Central memory CD8-positive, alpha-beta T cell (primary cell): ENCODE measurements around the gene SPATA2.

Experiments
- ATAC-seq: fragments of 150-1000 bp; cut with Tn5 transposase; replicated peaks from 2 replicates; pipeline ENCODE4 v1.10.0; 2022; ENCODE audit warnings: mild to moderate bottlenecking, moderate FRiP score, moderate number of reproducible peaks; ENCODE audit not compliant: poor library complexity, severe bottlenecking; ENCODE audit errors: extremely low read depth
- DNase-seq, 2 donors: peaks; one replicate each; pipeline ENCODE4 v3.0.0; 2021; ENCODE audit warnings: low spot score in 2 of 2
- H3K27ac Mint-ChIP-seq: one replicate; pipeline ENCODE4 v1.8.0; 2022; ENCODE audit warnings: low read depth, mild to moderate bottlenecking, moderate library complexity, mixed read lengths
- H3K27me3 Mint-ChIP-seq: one replicate; pipeline ENCODE4 v1.8.0; 2022; ENCODE audit warnings: mixed read lengths
- H3K36me3 Mint-ChIP-seq: one replicate; pipeline ENCODE4 v1.8.0; 2022; ENCODE audit warnings: mild to moderate bottlenecking, moderate library complexity, mixed read lengths; ENCODE audit not compliant: insufficient read depth
- H3K4me1 Mint-ChIP-seq: one replicate; pipeline ENCODE4 v1.8.0; 2022; ENCODE audit warnings: mixed read lengths
- H3K4me3 Mint-ChIP-seq: one replicate; pipeline ENCODE4 v1.8.0; 2022; ENCODE audit warnings: mild to moderate bottlenecking, moderate library complexity, mixed read lengths
- H3K9me3 Mint-ChIP-seq: one replicate; pipeline ENCODE4 v1.8.0; 2022; ENCODE audit warnings: mixed read lengths

The SPATA2 gene

DNA sequence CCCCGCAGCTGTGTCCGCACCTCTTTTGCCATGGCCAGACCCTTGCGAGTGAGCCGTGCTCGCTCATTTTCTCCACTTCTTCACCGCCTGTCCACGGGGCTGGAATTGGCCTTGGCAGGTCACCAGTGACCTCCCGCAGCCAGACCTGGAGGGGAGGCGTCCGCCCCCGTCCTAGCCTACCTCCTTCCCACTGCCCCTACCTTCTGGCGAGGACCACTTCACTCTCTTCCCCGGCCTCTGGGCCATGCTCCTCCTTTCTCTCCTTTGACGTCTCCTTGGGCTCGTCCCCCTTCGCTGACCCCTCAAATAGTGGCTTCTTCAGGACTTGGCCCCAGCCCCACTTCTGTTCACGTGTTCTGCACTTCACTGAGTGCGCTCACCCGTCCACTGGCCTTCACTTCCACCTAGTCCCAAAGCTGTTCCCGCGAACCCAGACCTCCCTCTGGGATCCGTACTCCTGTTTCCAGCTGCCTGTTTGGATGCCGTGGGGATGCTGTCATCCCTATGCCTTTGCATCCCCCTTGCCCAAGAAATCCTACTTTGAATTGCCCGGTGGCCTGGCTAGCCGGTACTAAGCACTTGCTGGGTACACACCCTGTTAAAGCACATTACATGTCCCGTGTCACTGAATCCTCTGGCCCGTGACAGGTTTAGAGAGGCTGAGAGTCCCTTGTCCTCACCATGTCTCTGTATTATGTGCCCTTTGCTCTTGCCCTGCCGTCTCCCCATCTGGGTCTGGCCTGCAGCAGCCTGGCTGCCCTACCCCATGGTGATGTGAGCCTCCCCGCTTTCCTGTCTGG lies 33.0 kb downstream of the SPATA2 start:
- DNase-seq (no peak), ATAC-seq (no peak)
- H3K36me3 Mint-ChIP-seq, result peaks cover 41% of the 10 kb centered on the region
- H3K27ac Mint-ChIP-seq, result no peak overlapping the region
- H3K4me3 Mint-ChIP-seq, result no peak overlapping the region
- H3K4me1 Mint-ChIP-seq, result no peaks in the 10 kb centered on the region
- H3K9me3 Mint-ChIP-seq, result no peaks in the 10 kb centered on the region
- H3K27me3 Mint-ChIP-seq, result no peaks in the 10 kb centered on the region

DNA sequence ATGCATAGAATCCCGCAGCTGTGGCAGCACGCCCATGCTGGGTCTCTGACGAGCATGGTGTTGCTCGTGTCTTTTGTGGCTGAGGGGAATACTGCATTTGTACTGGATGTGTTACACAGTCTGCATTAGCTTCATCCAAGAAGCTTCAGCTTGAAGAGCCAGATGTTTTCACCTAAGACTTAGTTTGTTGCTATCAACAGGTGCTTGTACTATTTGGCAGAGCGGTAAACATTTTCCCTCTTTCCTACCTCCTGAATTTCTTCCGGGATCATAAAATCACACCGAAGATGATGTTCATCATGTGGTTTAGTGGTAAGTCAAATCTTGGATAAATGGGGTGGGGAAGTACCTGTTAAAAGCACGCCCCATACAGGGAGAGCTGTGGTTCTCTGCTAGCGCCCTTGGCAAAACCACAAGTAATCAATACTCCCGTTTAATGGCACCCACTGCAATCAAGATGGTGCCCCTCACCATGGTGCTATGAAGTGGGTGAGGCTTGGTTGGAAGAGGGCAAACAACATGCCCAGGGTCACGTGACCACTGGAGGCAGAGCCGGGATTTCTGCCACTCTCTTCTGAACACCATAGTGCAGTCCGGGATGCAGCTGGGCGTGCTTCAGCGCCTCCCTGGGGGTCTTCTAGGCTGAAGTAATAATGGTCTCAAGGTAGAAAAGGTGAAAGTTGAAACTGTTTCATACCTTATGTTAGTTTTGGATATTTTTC lies 34.4 kb downstream of the SPATA2 start:
- no peaks in the 10 kb centered on the region for H3K27me3 Mint-ChIP-seq
- peaks cover 33% of the 10 kb centered on the region for H3K36me3 Mint-ChIP-seq
- no peak overlapping the region for H3K4me3 Mint-ChIP-seq
- DNase-seq, result no peak
- no peak for ATAC-seq
- no peaks in the 10 kb centered on the region for H3K9me3 Mint-ChIP-seq
- no peak overlapping the region for H3K27ac Mint-ChIP-seq
- H3K4me1 Mint-ChIP-seq, result no peaks in the 10 kb centered on the region

GRCh38 chr20:49880177-49880576 lies 35.2 kb downstream of the SPATA2 start:
- DNase-seq, result no peak
- H3K36me3 Mint-ChIP-seq, result peaks cover 34% of the 10 kb centered on the region
- H3K4me3 Mint-ChIP-seq, result no peak overlapping the region
- H3K4me1 Mint-ChIP-seq, result no peaks in the 10 kb centered on the region
- H3K27ac Mint-ChIP-seq, result no peak overlapping the region
- ATAC-seq, result no peak
- no peaks in the 10 kb centered on the region for H3K27me3 Mint-ChIP-seq
- H3K9me3 Mint-ChIP-seq, result no peaks in the 10 kb centered on the region

DNA sequence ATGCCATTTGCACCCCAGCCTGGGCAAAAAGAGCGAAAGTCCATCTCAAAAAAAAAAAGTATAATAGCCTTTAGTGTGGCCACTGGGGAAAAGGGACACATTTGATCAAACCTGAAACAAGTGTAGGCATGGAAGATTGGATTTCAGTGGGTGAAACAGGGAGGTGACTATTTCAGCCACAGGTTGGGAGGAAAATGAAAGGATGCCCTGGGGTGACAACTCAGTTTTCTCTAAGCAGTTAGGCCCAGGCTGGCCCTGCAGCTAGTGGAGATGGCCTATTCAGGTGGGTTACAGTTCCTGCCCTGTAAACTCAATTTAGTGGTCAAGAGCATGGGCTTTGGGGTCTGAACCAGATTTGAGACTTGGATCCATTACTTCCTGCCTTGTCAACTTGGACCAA lies 36.4 kb downstream of the SPATA2 start:
- Mint-ChIP-seq H3K4me3 (no peak overlapping the region), H3K27ac (peak overlapping the region; percentile 35), H3K27me3 (no peaks in the 10 kb centered on the region), H3K36me3 (peaks cover 37% of the 10 kb centered on the region), H3K9me3 (no peaks in the 10 kb centered on the region), H3K4me1 (no peaks in the 10 kb centered on the region)
- ATAC-seq, result no peak
- no peak for DNase-seq

DNA sequence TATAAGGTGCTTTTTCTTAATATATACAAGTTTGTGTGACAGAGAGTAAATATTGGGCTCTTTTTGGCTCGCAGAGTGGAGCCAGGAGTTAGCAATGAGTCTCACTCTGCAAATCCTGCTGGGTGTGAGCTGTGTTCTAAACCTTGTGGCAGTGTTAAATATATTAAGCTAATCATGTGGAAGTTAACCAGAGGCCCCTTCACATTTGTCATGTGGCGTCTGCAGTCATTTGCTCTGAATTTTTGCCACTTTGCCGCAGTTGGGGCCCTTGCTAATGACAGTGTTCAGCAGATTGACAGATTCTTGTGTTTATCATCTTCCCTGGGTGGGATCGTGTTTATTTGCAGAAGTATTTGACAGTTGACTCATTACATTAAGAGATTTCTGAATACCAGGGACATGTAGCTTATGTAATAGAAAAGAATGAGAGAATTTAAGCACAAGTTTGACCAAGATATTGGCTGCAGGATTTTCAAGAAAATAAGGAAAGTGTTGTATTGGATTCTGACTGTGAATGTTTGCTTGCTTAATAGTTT lies 37.9 kb downstream of the SPATA2 start:
- no peaks in the 10 kb centered on the region for H3K4me1 Mint-ChIP-seq
- no peak overlapping the region for H3K27ac Mint-ChIP-seq
- H3K9me3 Mint-ChIP-seq, result no peaks in the 10 kb centered on the region
- ATAC-seq (no peak), DNase-seq (no peak)
- H3K36me3 Mint-ChIP-seq, result peaks cover 36% of the 10 kb centered on the region
- H3K4me3 Mint-ChIP-seq, result no peak overlapping the region
- H3K27me3 Mint-ChIP-seq, result no peaks in the 10 kb centered on the region

GRCh38 chr20:49874696-49875095 lies 40.6 kb downstream of the SPATA2 start:
- DNase-seq, result no peak
- Mint-ChIP-seq H3K27ac (peak overlapping the region; percentile 75), H3K36me3 (peaks cover 35% of the 10 kb centered on the region), H3K4me1 (no peaks in the 10 kb centered on the region), H3K9me3 (no peaks in the 10 kb centered on the region), H3K27me3 (no peaks in the 10 kb centered on the region), H3K4me3 (no peak overlapping the region)
- ATAC-seq, result no peak

GRCh38 chr20:49872056-49872455 lies 43.3 kb downstream of the SPATA2 start:
- no peaks in the 10 kb centered on the region for H3K27me3 Mint-ChIP-seq
- no peaks in the 10 kb centered on the region for H3K9me3 Mint-ChIP-seq
- peaks cover 4% of the 10 kb centered on the region for H3K4me1 Mint-ChIP-seq
- H3K36me3 Mint-ChIP-seq, result peaks cover 33% of the 10 kb centered on the region
- H3K4me3 Mint-ChIP-seq, result no peak overlapping the region
- no peak for DNase-seq
- no peak overlapping the region for H3K27ac Mint-ChIP-seq
- no peak for ATAC-seq

- H3K27me3 Mint-ChIP-seq, result no peaks in the 10 kb centered on the region
- ATAC-seq, result no peak
- no peaks in the 10 kb centered on the region for H3K9me3 Mint-ChIP-seq
- H3K36me3 Mint-ChIP-seq, result peaks cover 30% of the 10 kb centered on the region
- no peak overlapping the region for H3K27ac Mint-ChIP-seq
- H3K4me3 Mint-ChIP-seq, result no peak overlapping the region
- peaks cover 4% of the 10 kb centered on the region for H3K4me1 Mint-ChIP-seq
- DNase-seq, result no peak
These were observed 43.9 kb downstream of the SPATA2 start for GRCh38 chr20:49871391-49871948.

DNA sequence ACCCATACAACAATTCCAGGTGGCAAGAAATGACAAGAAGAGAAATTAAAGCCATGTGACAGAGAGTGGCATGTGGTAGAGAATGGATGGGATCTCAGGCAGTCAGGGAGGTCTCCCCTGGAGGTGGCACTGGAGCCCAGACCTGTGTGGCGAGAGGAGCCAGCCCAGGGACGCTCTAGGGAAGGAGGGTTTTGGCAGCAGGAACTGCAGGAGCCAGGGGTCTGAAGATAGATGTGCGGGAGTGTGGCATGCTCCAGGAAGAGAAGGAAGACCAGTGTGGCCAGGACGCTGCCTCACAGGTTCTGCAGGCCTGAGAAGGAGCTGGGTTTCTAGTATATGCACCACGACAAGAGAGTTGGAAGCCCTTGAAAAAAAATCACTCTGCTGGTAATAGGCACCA lies 45.1 kb downstream of the SPATA2 start:
- peaks cover 4% of the 10 kb centered on the region for H3K4me1 Mint-ChIP-seq
- no peak overlapping the region for H3K4me3 Mint-ChIP-seq
- DNase-seq (no peak), ATAC-seq (no peak)
- no peaks in the 10 kb centered on the region for H3K27me3 Mint-ChIP-seq
- H3K9me3 Mint-ChIP-seq, result no peaks in the 10 kb centered on the region
- no peak overlapping the region for H3K27ac Mint-ChIP-seq
- H3K36me3 Mint-ChIP-seq, result peaks cover 31% of the 10 kb centered on the region

GRCh38 chr20:49868964-49869363 lies 46.4 kb downstream of the SPATA2 start:
- H3K36me3 Mint-ChIP-seq, result peaks cover 33% of the 10 kb centered on the region
- no peak for ATAC-seq
- H3K9me3 Mint-ChIP-seq, result no peaks in the 10 kb centered on the region
- no peak for DNase-seq
- peak overlapping the region; percentile 2 for H3K27ac Mint-ChIP-seq
- H3K4me1 Mint-ChIP-seq, result peaks cover 4% of the 10 kb centered on the region
- no peaks in the 10 kb centered on the region for H3K27me3 Mint-ChIP-seq
- no peak overlapping the region for H3K4me3 Mint-ChIP-seq

GRCh38 chr20:49868538-49868937 lies 46.8 kb downstream of the SPATA2 start:
- ATAC-seq (no peak), DNase-seq (no peak)
- H3K27me3 Mint-ChIP-seq, result no peaks in the 10 kb centered on the region
- H3K27ac Mint-ChIP-seq, result peak overlapping the region; percentile 2
- H3K4me1 Mint-ChIP-seq, result peaks cover 4% of the 10 kb centered on the region
- no peaks in the 10 kb centered on the region for H3K9me3 Mint-ChIP-seq
- H3K36me3 Mint-ChIP-seq, result peaks cover 30% of the 10 kb centered on the region
- H3K4me3 Mint-ChIP-seq, result no peak overlapping the region

GRCh38 chr20:49867453-49868215 lies 47.7 kb downstream of the SPATA2 start:
- ATAC-seq (no peak), DNase-seq (no peak)
- Mint-ChIP-seq H3K27me3 (no peaks in the 10 kb centered on the region), H3K27ac (no peak overlapping the region), H3K4me1 (peaks cover 4% of the 10 kb centered on the region), H3K4me3 (no peak overlapping the region), H3K36me3 (peaks cover 30% of the 10 kb centered on the region), H3K9me3 (no peaks in the 10 kb centered on the region)
